ENCODE data around the gene SPOCK1.

The SPOCK1 gene

DNA sequence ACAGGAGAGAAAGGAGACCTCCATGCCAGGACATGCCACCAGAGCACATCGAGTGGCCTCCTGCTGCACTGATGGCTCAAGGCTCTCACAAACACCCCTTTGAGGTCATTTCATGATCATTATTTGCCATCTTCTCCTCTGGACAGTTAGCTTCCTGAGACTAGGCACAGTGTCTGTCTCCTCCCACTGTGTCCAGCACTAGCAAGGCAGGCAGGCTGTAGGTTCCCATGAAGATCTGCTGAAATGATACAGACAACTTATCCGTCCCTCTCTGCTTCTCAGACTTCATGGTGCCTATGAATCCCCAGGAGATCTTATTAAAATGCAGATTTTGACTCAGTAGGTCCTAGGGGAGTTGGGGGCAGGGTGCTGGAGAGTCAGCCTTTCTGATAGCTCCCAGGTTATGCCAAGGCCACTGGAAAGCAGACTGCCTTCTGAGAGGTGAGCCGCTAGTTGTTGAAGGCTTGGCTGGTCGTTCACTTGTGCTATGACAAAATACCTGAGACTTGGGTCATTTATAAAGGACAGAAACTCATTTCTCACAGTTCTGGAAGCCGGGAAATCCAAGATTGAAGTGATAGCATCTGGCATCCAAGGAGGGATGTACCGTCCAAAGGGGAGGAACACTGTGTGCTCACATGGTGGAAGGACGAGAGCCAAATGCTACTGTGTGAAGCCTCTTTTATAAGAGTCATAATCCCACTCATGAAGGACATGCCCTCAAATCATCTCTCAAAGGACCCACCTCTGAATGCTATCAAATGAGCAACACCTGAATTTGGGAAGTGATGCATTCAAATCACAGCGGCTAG is 183.4 kb downstream of the SPOCK1 start:
- TF ChIP-seq FOXP2 (optimal IDR thresholded peaks at IDR 0.05; ENCODE audit: borderline replicate concordance, extremely low read depth, extremely low read length, insufficient read depth) (no peak), POLR2AphosphoS5 (IDR thresholded peaks at IDR 0.05; ENCODE audit: low read depth, low read length) (no peak), REST (IDR thresholded peaks at IDR 0.05; ENCODE audit: insufficient read depth in 1 of 2, low read depth in 2 of 2, low read length in 2 of 2) (no peak), SIN3A (IDR thresholded peaks at IDR 0.05; ENCODE audit: borderline replicate concordance, insufficient read depth, low read length) (no peak), TAF1 (IDR thresholded peaks at IDR 0.05; ENCODE audit: borderline replicate concordance, insufficient read depth, low read length) (no peak)

- TF ChIP-seq POLR2AphosphoS5 (IDR thresholded peaks at IDR 0.05; ENCODE audit: low read depth, low read length) = no peak
- no peak for TF ChIP-seq REST (IDR thresholded peaks at IDR 0.05; ENCODE audit: insufficient read depth in 1 of 2, low read depth in 2 of 2, low read length in 2 of 2)
- TF ChIP-seq TAF1 (IDR thresholded peaks at IDR 0.05; ENCODE audit: borderline replicate concordance, insufficient read depth, low read length) = no peak
- no peak for TF ChIP-seq FOXP2 (optimal IDR thresholded peaks at IDR 0.05; ENCODE audit: borderline replicate concordance, extremely low read depth, extremely low read length, insufficient read depth)
- TF ChIP-seq SIN3A (IDR thresholded peaks at IDR 0.05; ENCODE audit: borderline replicate concordance, insufficient read depth, low read length) = no peak
These were observed 184.0 kb downstream of the SPOCK1 start for GRCh38 chr5:137315109-137315508.

- TF ChIP-seq POLR2AphosphoS5 (IDR thresholded peaks at IDR 0.05; ENCODE audit: low read depth, low read length) = no peak
- no peak for TF ChIP-seq TAF1 (IDR thresholded peaks at IDR 0.05; ENCODE audit: borderline replicate concordance, insufficient read depth, low read length)
- no peak for TF ChIP-seq FOXP2 (optimal IDR thresholded peaks at IDR 0.05; ENCODE audit: borderline replicate concordance, extremely low read depth, extremely low read length, insufficient read depth)
- TF ChIP-seq REST (IDR thresholded peaks at IDR 0.05; ENCODE audit: insufficient read depth in 1 of 2, low read depth in 2 of 2, low read length in 2 of 2) = no peak
These were observed 185.5 kb downstream of the SPOCK1 start for GRCh38 chr5:137313526-137314175.

GRCh38 chr5:137312011-137312410 is 187.1 kb downstream of the SPOCK1 start:
- TF ChIP-seq POLR2AphosphoS5 (IDR thresholded peaks at IDR 0.05; ENCODE audit: low read depth, low read length) (no peak), TAF1 (IDR thresholded peaks at IDR 0.05; ENCODE audit: borderline replicate concordance, insufficient read depth, low read length) (no peak), FOXP2 (optimal IDR thresholded peaks at IDR 0.05; ENCODE audit: borderline replicate concordance, extremely low read depth, extremely low read length, insufficient read depth) (no peak), SIN3A (IDR thresholded peaks at IDR 0.05; ENCODE audit: borderline replicate concordance, insufficient read depth, low read length) (no peak), REST (IDR thresholded peaks at IDR 0.05; ENCODE audit: insufficient read depth in 1 of 2, low read depth in 2 of 2, low read length in 2 of 2) (no peak)
